HEK293 (cell line): Measurements from ENCODE around the gene DOCK3.
"Not testable (repeated sequence)": the region's sequence is repeated elsewhere in the genome, so short reads cannot be mapped to it uniquely, and the experiment has no call there.

ENCODE experiments used
- CTCF ChIA-PET: fragments of 350-600 bp; formaldehyde crosslinking; extraction: SDS; loops from one replicate; lab custom pipeline; 2021; ENCODE audit warnings: antibody characterized with exemption; lab: Yijun Ruan, JAX
- POLR2A ChIA-PET: fragments of 300-600 bp; formaldehyde crosslinking; extraction: SDS; loops from one replicate; lab custom pipeline; 2020; ENCODE audit warnings: antibody characterized with exemption, inconsistent platforms; lab: Yijun Ruan, JAX
- H3K27ac ChIP-seq: fragments of 200-500 bp; sonication (Bioruptor generic); 2 replicates; pipeline ENCODE4 v1.5.1; 2014; ENCODE audit warnings: low read depth, low read length, control low read depth, inconsistent platforms; ENCODE audit errors: extremely low read depth
- H3K36me3 ChIP-seq, 2 experiments: fragments of 200-500 bp in 1 of 2; sonication (Bioruptor generic) in 1 of 2; 1 replicate in 1 of 2; 2 replicates in 1 of 2; pipeline ENCODE4 v1.5.1; 2014 to 2017; ENCODE audit warnings: inconsistent platforms in 2 of 2, low read length in 2 of 2; ENCODE audit not compliant: control insufficient read depth in 2 of 2, insufficient read depth in 1 of 2
- H3K4me1 ChIP-seq: fragments of 200-500 bp; sonication (Bioruptor generic); 2 replicates; pipeline ENCODE4 v1.5.1; 2014; ENCODE audit warnings: mild to moderate bottlenecking, low read length, inconsistent platforms; ENCODE audit not compliant: control insufficient read depth, insufficient read depth
- H3K4me3 ChIP-seq: 2 replicates; pipeline ENCODE4 v1.5.1; 2011; ENCODE audit warnings: low read depth, mild to moderate bottlenecking, control low read depth, low read length, moderate library complexity
- H3K9me3 ChIP-seq: fragments of 200-500 bp; sonication (Bioruptor generic); 2 replicates; pipeline ENCODE4 v1.5.1; 2014; ENCODE audit warnings: low read depth, low read length, inconsistent platforms; ENCODE audit not compliant: control insufficient read depth, insufficient read depth
- SCRT1 ChIP-seq: fragments of 450-650 bp; formaldehyde crosslinking; IDR thresholded peaks from 2 replicates; pipeline ENCODE4 v1.5.1; 2016; ENCODE audit warnings: missing biosample characterization, missing genetic modification characterization, borderline replicate concordance
- ZNF280D ChIP-seq: fragments of 450-650 bp; formaldehyde crosslinking; IDR thresholded peaks from 2 replicates; pipeline ENCODE4 v1.5.1; 2016; ENCODE audit warnings: missing biosample characterization, missing genetic modification characterization
- ZNF335 ChIP-seq: fragments of 450-650 bp; formaldehyde crosslinking; conservative IDR thresholded peaks from 2 replicates; pipeline ENCODE4 v1.5.1; 2016; ENCODE audit warnings: missing biosample characterization, missing genetic modification characterization
- ZNF391 ChIP-seq: fragments of 450-650 bp; formaldehyde crosslinking; IDR thresholded peaks from 2 replicates; pipeline ENCODE4 v1.5.1; 2016; ENCODE audit warnings: low read depth, missing biosample characterization, missing genetic modification characterization, borderline replicate concordance
- ZNF404 ChIP-seq: fragments of 450-650 bp; formaldehyde crosslinking; IDR thresholded peaks from 2 replicates; pipeline ENCODE4 v1.5.1; 2017; ENCODE audit warnings: missing biosample characterization, missing genetic modification characterization
- ZNF600 ChIP-seq: fragments of 450-650 bp; formaldehyde crosslinking; IDR thresholded peaks from 2 replicates; pipeline ENCODE4 v1.5.1; 2016; ENCODE audit warnings: missing biosample characterization, missing genetic modification characterization
- ZNF623 ChIP-seq: fragments of 450-650 bp; formaldehyde crosslinking; IDR thresholded peaks from 2 replicates; pipeline ENCODE4 v1.5.1; 2016; ENCODE audit warnings: missing biosample characterization, missing genetic modification characterization
- ZNF704 ChIP-seq: fragments of 450-650 bp; formaldehyde crosslinking; IDR thresholded peaks from 2 replicates; pipeline ENCODE4 v1.5.1; 2016; ENCODE audit warnings: missing biosample characterization, missing genetic modification characterization
- TF ChIP-seq, protein P1 (sequence below): fragments of 450-650 bp; formaldehyde crosslinking; IDR thresholded peaks from 2 replicates; pipeline ENCODE4 v1.5.1; 2016; ENCODE audit warnings: missing biosample characterization, missing genetic modification characterization
- TF ChIP-seq, protein P2 (sequence below): fragments of 450-650 bp; formaldehyde crosslinking; IDR thresholded peaks from 2 replicates; pipeline ENCODE4 v1.5.1; 2016; ENCODE audit warnings: missing biosample characterization, missing genetic modification characterization
- TF ChIP-seq, protein P3 (sequence below): fragments of 450-650 bp; formaldehyde crosslinking; IDR thresholded peaks from 2 replicates; pipeline ENCODE4 v1.5.1; 2016; ENCODE audit warnings: missing biosample characterization, missing genetic modification characterization

DOCK3 gene

DNA sequence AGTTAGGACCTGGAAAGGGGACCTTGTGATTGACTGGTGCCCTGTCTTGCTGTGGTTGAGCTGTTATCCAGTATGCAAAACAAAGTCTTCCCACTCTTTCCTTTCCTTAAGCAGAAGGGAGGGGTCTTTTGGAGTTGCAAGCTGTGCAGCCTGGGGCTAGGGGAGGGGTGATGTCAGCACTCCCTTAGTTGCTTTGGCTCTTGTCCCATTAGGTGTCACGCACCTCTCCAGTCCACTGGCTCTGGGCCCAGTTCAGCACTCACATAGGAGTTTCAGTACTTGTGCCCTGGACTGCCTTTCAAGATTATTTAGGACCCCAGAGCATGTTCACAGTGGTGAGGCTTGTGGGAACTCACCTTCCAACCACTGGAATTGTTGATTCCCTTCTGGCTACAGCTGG, 238.5 kb downstream of the DOCK3 start (continued):
- TF ChIP-seq, protein P1, sequence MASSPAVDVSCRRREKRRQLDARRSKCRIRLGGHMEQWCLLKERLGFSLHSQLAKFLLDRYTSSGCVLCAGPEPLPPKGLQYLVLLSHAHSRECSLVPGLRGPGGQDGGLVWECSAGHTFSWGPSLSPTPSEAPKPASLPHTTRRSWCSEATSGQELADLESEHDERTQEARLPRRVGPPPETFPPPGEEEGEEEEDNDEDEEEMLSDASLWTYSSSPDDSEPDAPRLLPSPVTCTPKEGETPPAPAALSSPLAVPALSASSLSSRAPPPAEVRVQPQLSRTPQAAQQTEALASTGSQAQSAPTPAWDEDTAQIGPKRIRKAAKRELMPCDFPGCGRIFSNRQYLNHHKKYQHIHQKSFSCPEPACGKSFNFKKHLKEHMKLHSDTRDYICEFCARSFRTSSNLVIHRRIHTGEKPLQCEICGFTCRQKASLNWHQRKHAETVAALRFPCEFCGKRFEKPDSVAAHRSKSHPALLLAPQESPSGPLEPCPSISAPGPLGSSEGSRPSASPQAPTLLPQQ (tag by site-specific recombination), result peak; percentile 53; the same call in 1 of the 2 replicates
- TF ChIP-seq, protein P2, sequence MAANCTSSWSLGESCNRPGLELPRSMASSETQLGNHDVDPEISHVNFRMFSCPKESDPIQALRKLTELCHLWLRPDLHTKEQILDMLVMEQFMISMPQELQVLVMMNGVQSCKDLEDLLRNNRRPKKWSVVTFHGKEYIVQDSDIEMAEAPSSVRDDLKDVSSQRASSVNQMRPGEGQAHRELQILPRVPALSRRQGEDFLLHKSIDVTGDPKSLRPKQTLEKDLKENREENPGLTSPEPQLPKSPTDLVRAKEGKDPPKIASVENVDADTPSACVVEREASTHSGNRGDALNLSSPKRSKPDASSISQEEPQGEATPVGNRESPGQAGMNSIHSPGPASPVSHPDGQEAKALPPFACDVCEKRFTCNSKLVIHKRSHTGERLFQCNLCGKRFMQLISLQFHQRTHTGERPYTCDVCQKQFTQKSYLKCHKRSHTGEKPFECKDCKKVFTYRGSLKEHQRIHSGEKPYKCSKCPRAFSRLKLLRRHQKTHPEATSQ (tag by site-specific recombination), result no peak
- TF ChIP-seq ZNF280D (tag by site-specific recombination) (no peak), ZNF391 (tag by site-specific recombination) (no peak), ZNF600 (0 out of 2 replicates have a peak, but pooled peaks have one; percentile 38)
- TF ChIP-seq, protein P3, sequence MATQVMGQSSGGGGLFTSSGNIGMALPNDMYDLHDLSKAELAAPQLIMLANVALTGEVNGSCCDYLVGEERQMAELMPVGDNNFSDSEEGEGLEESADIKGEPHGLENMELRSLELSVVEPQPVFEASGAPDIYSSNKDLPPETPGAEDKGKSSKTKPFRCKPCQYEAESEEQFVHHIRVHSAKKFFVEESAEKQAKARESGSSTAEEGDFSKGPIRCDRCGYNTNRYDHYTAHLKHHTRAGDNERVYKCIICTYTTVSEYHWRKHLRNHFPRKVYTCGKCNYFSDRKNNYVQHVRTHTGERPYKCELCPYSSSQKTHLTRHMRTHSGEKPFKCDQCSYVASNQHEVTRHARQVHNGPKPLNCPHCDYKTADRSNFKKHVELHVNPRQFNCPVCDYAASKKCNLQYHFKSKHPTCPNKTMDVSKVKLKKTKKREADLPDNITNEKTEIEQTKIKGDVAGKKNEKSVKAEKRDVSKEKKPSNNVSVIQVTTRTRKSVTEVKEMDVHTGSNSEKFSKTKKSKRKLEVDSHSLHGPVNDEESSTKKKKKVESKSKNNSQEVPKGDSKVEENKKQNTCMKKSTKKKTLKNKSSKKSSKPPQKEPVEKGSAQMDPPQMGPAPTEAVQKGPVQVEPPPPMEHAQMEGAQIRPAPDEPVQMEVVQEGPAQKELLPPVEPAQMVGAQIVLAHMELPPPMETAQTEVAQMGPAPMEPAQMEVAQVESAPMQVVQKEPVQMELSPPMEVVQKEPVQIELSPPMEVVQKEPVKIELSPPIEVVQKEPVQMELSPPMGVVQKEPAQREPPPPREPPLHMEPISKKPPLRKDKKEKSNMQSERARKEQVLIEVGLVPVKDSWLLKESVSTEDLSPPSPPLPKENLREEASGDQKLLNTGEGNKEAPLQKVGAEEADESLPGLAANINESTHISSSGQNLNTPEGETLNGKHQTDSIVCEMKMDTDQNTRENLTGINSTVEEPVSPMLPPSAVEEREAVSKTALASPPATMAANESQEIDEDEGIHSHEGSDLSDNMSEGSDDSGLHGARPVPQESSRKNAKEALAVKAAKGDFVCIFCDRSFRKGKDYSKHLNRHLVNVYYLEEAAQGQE, result peak; percentile 85

DNA sequence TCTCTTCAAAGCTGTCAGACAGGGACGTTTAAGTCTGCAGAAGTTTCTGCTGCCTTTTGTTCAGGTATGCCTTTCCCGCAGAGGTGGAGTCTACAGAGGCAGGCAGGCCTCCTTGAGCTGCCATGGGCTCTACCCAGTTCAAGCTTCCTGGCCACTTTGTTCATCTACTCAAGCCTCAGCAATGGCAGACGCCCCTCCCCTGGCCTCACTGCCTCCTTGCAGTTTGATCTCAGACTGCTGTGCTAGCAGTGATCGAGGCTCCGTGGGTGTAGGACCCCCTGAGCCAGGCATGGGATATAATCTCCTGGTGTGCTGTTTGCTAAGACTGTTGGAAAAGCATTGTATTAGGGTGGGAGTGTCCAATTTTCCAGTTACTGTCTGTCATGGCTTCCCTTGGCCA, 247.3 kb downstream of the DOCK3 start:
- H3K9me3 ChIP-seq, CTCF ChIA-PET, H3K36me3 ChIP-seq, H3K4me3 ChIP-seq, H3K4me1 ChIP-seq, H3K27ac ChIP-seq, POLR2A ChIA-PET: not testable (repeated sequence)

GRCh38 chr3:50923955-50924354, 249.2 kb downstream of the DOCK3 start:
- ChIA-PET POLR2A (no interaction called here), CTCF (no interaction called here)

More at GRCh38 chr3:50923955-50924354, 249.2 kb downstream of the DOCK3 start:
- Histone ChIP-seq H3K9me3 (no peaks in the 10 kb centered on the region), H3K27ac (no peak overlapping the region), H3K4me1 (no peaks in the 10 kb centered on the region), H3K36me3 (no peaks in the 10 kb centered on the region), H3K4me3 (no peak overlapping the region)
- TF ChIP-seq SCRT1 (tag by site-specific recombination) (no peak), ZNF704 (tag by site-specific recombination) (no peak), ZNF335 (tag by site-specific recombination) (no peak), ZNF404 (no peak), ZNF623 (tag by site-specific recombination) (no peak)
